Measurements from ENCODE around the gene BUB1B.

GRCh38 chr15:40270246-40270995 is 109.6 kb downstream of the BUB1B start:
- TF ChIP-seq, protein P1, sequence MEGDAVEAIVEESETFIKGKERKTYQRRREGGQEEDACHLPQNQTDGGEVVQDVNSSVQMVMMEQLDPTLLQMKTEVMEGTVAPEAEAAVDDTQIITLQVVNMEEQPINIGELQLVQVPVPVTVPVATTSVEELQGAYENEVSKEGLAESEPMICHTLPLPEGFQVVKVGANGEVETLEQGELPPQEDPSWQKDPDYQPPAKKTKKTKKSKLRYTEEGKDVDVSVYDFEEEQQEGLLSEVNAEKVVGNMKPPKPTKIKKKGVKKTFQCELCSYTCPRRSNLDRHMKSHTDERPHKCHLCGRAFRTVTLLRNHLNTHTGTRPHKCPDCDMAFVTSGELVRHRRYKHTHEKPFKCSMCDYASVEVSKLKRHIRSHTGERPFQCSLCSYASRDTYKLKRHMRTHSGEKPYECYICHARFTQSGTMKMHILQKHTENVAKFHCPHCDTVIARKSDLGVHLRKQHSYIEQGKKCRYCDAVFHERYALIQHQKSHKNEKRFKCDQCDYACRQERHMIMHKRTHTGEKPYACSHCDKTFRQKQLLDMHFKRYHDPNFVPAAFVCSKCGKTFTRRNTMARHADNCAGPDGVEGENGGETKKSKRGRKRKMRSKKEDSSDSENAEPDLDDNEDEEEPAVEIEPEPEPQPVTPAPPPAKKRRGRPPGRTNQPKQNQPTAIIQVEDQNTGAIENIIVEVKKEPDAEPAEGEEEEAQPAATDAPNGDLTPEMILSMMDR (IDR thresholded peaks at IDR 0.05), result no peak
- no peak for TF ChIP-seq POLR2A (IDR thresholded peaks at IDR 0.05)
